Neural progenitor cell (in vitro differentiated cells): Measurements from ENCODE around the gene FAM124A. TPM values are rescaled to one million over a fixed set of nuclear protein-coding genes. Genes with fewer than 3 reads are reported as not detected.

Source experiments
- DNase-seq: peaks from one replicate; pipeline ENCODE4 v3.0.0-alpha.2; 2016; ENCODE audit warnings: low spot score
- H2AFZ ChIP-seq: fragments of 200-600 bp; sonication (generic); replicated peaks from 2 replicates; pipeline ENCODE4 v1.6.1; 2016; ENCODE audit warnings: antibody characterized with exemption
- H3F3A ChIP-seq: fragments of 200-600 bp; sonication (generic); 2 replicates; pipeline ENCODE4 v1.6.1; 2016; ENCODE audit warnings: antibody characterized with exemption, low read depth
- H3K27ac ChIP-seq: fragments of 200-600 bp; sonication (generic); 2 replicates; pipeline ENCODE4 v1.5.1; 2016; ENCODE audit warnings: mild to moderate bottlenecking
- H3K27me3 ChIP-seq: fragments of 200-600 bp; sonication (generic); 2 replicates; pipeline ENCODE4 v1.6.1; 2016; ENCODE audit warnings: mild to moderate bottlenecking, moderate library complexity
- H3K36me3 ChIP-seq: fragments of 200-600 bp; sonication (generic); 2 replicates; pipeline ENCODE4 v1.5.1; 2016
- H3K4me1 ChIP-seq: fragments of 200-600 bp; sonication (generic); 2 replicates; pipeline ENCODE4 v1.6.1; 2016; ENCODE audit warnings: mixed run types
- H3K4me2 ChIP-seq: fragments of 200-600 bp; sonication (generic); 2 replicates; pipeline ENCODE4 v1.6.1; 2016
- H3K4me3 ChIP-seq: fragments of 200-600 bp; sonication (generic); 2 replicates; pipeline ENCODE4 v1.5.1; 2016
- H3K79me2 ChIP-seq: fragments of 200-600 bp; sonication (generic); 2 replicates; pipeline ENCODE4 v1.6.1; 2016; ENCODE audit warnings: low read depth
- H3K9ac ChIP-seq: fragments of 200-600 bp; sonication (generic); 2 replicates; pipeline ENCODE4 v1.6.1; 2016
- H3K9me3 ChIP-seq: fragments of 200-600 bp; sonication (generic); 2 replicates; pipeline ENCODE4 v1.5.1; 2016; ENCODE audit warnings: low read depth
- H4K20me1 ChIP-seq: fragments of 200-600 bp; sonication (generic); 2 replicates; pipeline ENCODE4 v1.6.1; 2016; ENCODE audit warnings: low read depth
- H3K27ac Mint-ChIP-seq: 3 replicates; pipeline ENCODE4 v1.8.0; 2021; ENCODE audit warnings: mixed read lengths
- H3K27me3 Mint-ChIP-seq: 2 replicates; pipeline ENCODE4 v1.8.0; 2022; ENCODE audit warnings: low read depth, mild to moderate bottlenecking, inconsistent platforms, moderate library complexity, mixed read lengths; ENCODE audit not compliant: insufficient read depth
- H3K36me3 Mint-ChIP-seq: 3 replicates; pipeline ENCODE4 v1.8.0; 2021; ENCODE audit warnings: mixed read lengths
- H3K4me1 Mint-ChIP-seq: 3 replicates; pipeline ENCODE4 v1.8.0; 2021; ENCODE audit warnings: mixed read lengths
- H3K4me3 Mint-ChIP-seq: 3 replicates; pipeline ENCODE4 v1.8.0; 2021; ENCODE audit warnings: mild to moderate bottlenecking, moderate library complexity, mixed read lengths
- H3K9me3 Mint-ChIP-seq: 3 replicates; pipeline ENCODE4 v1.8.0; 2020; ENCODE audit warnings: mixed read lengths
- EZH2 ChIP-seq: fragments of 200-600 bp; sonication (generic); IDR thresholded peaks from 2 replicates; pipeline ENCODE4 v1.6.1; 2017; ENCODE audit warnings: antibody characterized with exemption, mild to moderate bottlenecking, moderate library complexity
- EZH2phosphoT487 ChIP-seq: fragments of 200-600 bp; sonication (generic); IDR thresholded peaks from 2 replicates; pipeline ENCODE4 v1.6.1; 2017; ENCODE audit warnings: antibody characterized with exemption
- total RNA-seq: library from RNA; depleted of rRNA; stranded (reverse); fragments of >200 nt; gene quantifications from 2 replicates; pipeline ENCODE4 v1.2.3, GENCODE V29; 2015; ENCODE audit warnings: low replicate concordance
- TF ChIP-seq, protein P1 (sequence below): fragments of 200-600 bp; sonication (generic); IDR thresholded peaks from 2 replicates; pipeline ENCODE4 v1.5.1; 2017; ENCODE audit warnings: antibody characterized with exemption, mild to moderate bottlenecking

The FAM124A gene
- total RNA-seq, 1 donor from 2014 or later: 22.6 TPM

DNA sequence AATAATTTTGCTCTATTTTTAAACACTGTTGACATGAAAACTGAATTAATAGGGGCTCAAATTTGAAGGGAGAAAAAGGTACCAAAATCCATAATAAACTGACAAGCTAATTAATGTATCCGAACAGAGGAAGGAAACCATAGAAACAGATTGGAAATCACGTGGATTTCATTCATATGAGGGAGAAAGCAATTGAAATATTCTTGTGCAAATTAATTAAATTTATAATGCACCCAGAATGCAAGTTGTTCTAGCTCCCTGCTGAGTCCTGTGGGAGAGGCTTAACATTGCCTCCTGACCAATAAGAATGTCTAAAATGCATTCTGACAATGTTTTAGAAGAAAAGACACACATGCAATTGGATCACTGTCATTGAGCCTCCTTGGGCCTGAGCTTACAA is 99.6 kb downstream of the FAM124A start:
- H3K9me3 ChIP-seq: no peaks in the 10 kb centered on the region
- no peaks in the 10 kb centered on the region for H3K36me3 ChIP-seq
- no peak overlapping the region for H2AFZ ChIP-seq
- no peak overlapping the region for H3K9ac ChIP-seq
- H3K9me3 Mint-ChIP-seq: no peaks in the 10 kb centered on the region
- peaks cover 20% of the 10 kb centered on the region for H3K4me1 ChIP-seq
- H3F3A ChIP-seq: peaks cover 15% of the 10 kb centered on the region
- no peak for DNase-seq
- H4K20me1 ChIP-seq: no peaks in the 10 kb centered on the region
- H3K27me3 Mint-ChIP-seq: peaks cover 2% of the 10 kb centered on the region
- no peak overlapping the region for H3K4me2 ChIP-seq
- no peak overlapping the region for H3K4me3 ChIP-seq
- no peaks in the 10 kb centered on the region for H3K36me3 Mint-ChIP-seq
- no peaks in the 10 kb centered on the region for H3K27me3 ChIP-seq
- H3K79me2 ChIP-seq: no peaks in the 10 kb centered on the region
- no peak for TF ChIP-seq EZH2
- TF ChIP-seq, protein P1, sequence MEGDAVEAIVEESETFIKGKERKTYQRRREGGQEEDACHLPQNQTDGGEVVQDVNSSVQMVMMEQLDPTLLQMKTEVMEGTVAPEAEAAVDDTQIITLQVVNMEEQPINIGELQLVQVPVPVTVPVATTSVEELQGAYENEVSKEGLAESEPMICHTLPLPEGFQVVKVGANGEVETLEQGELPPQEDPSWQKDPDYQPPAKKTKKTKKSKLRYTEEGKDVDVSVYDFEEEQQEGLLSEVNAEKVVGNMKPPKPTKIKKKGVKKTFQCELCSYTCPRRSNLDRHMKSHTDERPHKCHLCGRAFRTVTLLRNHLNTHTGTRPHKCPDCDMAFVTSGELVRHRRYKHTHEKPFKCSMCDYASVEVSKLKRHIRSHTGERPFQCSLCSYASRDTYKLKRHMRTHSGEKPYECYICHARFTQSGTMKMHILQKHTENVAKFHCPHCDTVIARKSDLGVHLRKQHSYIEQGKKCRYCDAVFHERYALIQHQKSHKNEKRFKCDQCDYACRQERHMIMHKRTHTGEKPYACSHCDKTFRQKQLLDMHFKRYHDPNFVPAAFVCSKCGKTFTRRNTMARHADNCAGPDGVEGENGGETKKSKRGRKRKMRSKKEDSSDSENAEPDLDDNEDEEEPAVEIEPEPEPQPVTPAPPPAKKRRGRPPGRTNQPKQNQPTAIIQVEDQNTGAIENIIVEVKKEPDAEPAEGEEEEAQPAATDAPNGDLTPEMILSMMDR: no peak
- no peak for TF ChIP-seq EZH2phosphoT487
- H3K4me3 Mint-ChIP-seq: no peak overlapping the region
- H3K4me1 Mint-ChIP-seq: peaks cover 14% of the 10 kb centered on the region
- no peak overlapping the region for H3K27ac Mint-ChIP-seq
- no peak overlapping the region for H3K27ac ChIP-seq

DNA sequence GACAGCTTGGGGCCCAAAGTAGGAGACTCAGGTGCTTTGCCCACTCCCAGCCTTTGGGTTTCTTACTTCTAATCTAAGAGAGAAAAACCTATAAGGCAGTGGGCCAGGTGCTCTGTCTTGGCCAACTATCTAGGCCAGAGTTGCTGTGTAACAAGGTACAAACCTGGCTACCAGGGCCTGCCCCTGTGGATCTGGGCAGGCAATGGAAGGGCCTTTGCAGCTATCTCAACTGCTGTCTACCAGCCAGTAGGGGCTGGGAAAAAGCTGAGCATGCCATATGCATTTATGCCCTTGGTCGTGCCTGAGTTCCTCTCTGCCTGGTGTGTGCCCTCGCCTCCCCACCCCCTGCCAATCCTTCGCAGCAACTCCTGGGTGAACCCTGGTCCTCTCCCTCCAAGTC is 100.6 kb downstream of the FAM124A start:
- H3K4me2 ChIP-seq: no peak overlapping the region
- peaks cover 21% of the 10 kb centered on the region for H3K4me1 ChIP-seq
- no peak for DNase-seq
- no peaks in the 10 kb centered on the region for H3K9me3 Mint-ChIP-seq
- TF ChIP-seq EZH2phosphoT487 (no peak), EZH2 (no peak)
- TF ChIP-seq, protein P1: no peak
- no peak overlapping the region for H3K27ac ChIP-seq
- H3K9me3 ChIP-seq: no peaks in the 10 kb centered on the region
- no peaks in the 10 kb centered on the region for H4K20me1 ChIP-seq
- no peaks in the 10 kb centered on the region for H3K36me3 Mint-ChIP-seq
- H3K36me3 ChIP-seq: no peaks in the 10 kb centered on the region
- peaks cover 14% of the 10 kb centered on the region for H3K4me1 Mint-ChIP-seq
- no peaks in the 10 kb centered on the region for H3K27me3 ChIP-seq
- peaks cover 2% of the 10 kb centered on the region for H3K27me3 Mint-ChIP-seq
- H3K4me3 ChIP-seq: no peak overlapping the region
- H2AFZ ChIP-seq: no peak overlapping the region
- no peaks in the 10 kb centered on the region for H3K79me2 ChIP-seq
- H3K9ac ChIP-seq: no peak overlapping the region
- H3F3A ChIP-seq: peaks cover 13% of the 10 kb centered on the region
- H3K4me3 Mint-ChIP-seq: no peak overlapping the region
- H3K27ac Mint-ChIP-seq: peak overlapping the region; percentile 84

DNA sequence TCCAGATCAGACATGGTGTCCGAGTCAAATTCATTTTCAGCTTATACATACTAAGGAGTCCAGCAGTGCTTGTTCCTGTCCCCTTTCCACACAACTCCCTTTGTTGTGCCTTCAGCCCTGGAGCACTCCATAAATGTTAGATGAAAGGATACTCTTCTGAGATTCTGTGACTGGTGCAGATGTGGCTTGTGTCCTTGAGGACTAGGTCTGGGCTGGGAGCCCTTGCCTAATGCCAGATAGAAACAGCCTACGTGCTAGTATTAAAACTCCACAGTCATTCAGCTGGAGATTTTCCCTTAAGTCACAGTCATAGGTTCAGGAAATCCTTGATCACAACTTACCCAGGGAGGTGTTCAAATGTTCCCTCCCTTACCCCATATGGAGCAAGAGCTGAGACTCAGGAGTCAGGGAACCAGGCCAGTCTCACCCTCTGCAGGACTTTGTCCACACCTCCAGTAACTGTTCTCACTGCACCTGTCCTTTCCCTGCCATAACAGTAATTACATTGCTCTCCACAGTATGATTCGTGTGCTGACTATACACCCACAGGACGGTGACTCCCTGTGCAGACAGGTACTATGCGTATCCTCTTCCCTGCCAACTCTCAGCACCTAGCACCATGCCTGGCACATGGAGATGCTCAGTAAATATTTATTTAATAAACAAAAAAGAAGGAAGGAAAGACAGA is 101.8 kb downstream of the FAM124A start:
- H3K9me3 Mint-ChIP-seq: no peaks in the 10 kb centered on the region
- no peaks in the 10 kb centered on the region for H3K27me3 ChIP-seq
- no peaks in the 10 kb centered on the region for H3K36me3 ChIP-seq
- H3K27me3 Mint-ChIP-seq: peaks cover 2% of the 10 kb centered on the region
- no peaks in the 10 kb centered on the region for H3K36me3 Mint-ChIP-seq
- peaks cover 23% of the 10 kb centered on the region for H3F3A ChIP-seq
- TF ChIP-seq, protein P1: no peak
- TF ChIP-seq EZH2phosphoT487 (no peak), EZH2 (no peak)
- H3K4me3 Mint-ChIP-seq: no peak overlapping the region
- H3K4me1 Mint-ChIP-seq: peaks cover 20% of the 10 kb centered on the region
- H3K27ac Mint-ChIP-seq: no peak overlapping the region
- no peak overlapping the region for H3K4me3 ChIP-seq
- no peak for DNase-seq
- H3K9ac ChIP-seq: no peak overlapping the region
- no peaks in the 10 kb centered on the region for H3K9me3 ChIP-seq
- H3K4me2 ChIP-seq: no peak overlapping the region
- no peaks in the 10 kb centered on the region for H4K20me1 ChIP-seq
- peak overlapping the region; percentile 27 for H2AFZ ChIP-seq
- peaks cover 31% of the 10 kb centered on the region for H3K4me1 ChIP-seq
- H3K27ac ChIP-seq: no peak overlapping the region
- no peaks in the 10 kb centered on the region for H3K79me2 ChIP-seq
